Right lobe of liver (tissue), 4 donors: Measurements from ENCODE around the gene NFIA.

ENCODE experiments used
- POLR2A ChIP-seq: fragments of 450-650 bp; IDR thresholded peaks from one replicate; pipeline ENCODE4 v1.6.1; 2017; ENCODE audit warnings: antibody characterized with exemption, mild to moderate bottlenecking
- TF ChIP-seq, protein P1 (sequence below), 4 donors: fragments of 200-600 bp in 3 of 4; fragments of 450-650 bp in 1 of 4; IDR thresholded peaks; one replicate each; pipeline versions ENCODE4 v1.5.1 to v1.8.0; 2016 to 2022; ENCODE audit warnings: antibody characterized with exemption in 4 of 4, mild to moderate bottlenecking in 2 of 4
- donor health status: DM: no; HTN: no; CAD: no.
- donor health status: DM: no; HTN: no; CAD: no.
- donor health status: DM: no; HTN: yes; CAD: no.

DNA sequence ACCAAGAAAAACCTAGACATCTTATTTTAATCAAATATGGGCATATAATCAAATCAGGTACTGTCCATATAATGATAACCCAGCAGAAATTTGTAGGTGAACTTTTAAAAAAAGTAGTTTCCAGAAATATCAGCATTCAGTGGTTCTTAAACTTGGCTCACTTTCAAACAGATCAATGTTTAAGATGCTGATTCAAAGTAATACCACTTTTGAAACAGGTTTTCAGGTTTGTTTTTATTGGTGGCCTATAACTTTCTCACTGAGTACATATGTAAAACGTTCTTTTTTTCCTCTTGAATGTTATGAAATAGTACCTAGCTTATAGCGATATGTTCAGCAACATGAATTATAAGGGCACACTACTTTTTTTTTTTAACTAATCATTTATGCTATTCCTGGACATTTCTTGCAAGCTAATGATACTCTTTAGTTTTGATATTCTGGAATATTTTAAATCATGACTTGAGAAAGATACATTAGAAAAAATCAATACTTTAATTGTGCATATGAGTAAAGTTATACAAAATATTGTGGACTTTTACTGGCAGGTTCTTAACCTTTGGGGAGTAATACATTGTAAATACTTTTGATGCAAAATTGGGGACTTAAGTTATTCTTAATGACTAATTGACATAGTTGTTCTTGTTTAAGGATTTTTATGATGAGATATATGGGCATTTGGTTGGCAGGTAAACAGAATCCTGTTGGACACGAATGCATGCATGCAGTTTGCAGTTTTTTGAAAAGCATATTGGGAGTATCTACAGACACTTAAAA, 3.0 kb downstream of the NFIA start:
- no peak for TF ChIP-seq POLR2A
- TF ChIP-seq, protein P1, sequence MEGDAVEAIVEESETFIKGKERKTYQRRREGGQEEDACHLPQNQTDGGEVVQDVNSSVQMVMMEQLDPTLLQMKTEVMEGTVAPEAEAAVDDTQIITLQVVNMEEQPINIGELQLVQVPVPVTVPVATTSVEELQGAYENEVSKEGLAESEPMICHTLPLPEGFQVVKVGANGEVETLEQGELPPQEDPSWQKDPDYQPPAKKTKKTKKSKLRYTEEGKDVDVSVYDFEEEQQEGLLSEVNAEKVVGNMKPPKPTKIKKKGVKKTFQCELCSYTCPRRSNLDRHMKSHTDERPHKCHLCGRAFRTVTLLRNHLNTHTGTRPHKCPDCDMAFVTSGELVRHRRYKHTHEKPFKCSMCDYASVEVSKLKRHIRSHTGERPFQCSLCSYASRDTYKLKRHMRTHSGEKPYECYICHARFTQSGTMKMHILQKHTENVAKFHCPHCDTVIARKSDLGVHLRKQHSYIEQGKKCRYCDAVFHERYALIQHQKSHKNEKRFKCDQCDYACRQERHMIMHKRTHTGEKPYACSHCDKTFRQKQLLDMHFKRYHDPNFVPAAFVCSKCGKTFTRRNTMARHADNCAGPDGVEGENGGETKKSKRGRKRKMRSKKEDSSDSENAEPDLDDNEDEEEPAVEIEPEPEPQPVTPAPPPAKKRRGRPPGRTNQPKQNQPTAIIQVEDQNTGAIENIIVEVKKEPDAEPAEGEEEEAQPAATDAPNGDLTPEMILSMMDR (IDR thresholded peaks at IDR 0.05): no peak
